Gastroesophageal sphincter (tissue), 3 donors: ENCODE measurements around the gene SLC7A6.

Experiments used
- CTCF ChIP-seq, 4 experiments: fragments of 200-600 bp in 2 of 4; fragments of 450-650 bp in 2 of 4; sonication (generic) in 1 of 4; IDR thresholded peaks; one replicate each; pipeline ENCODE4 v1.5.1; 2017 to 2019; ENCODE audit warnings: antibody characterized with exemption in 4 of 4, mild to moderate bottlenecking in 2 of 4, moderate library complexity in 2 of 4
- POLR2AphosphoS5 ChIP-seq: sonication (generic); formaldehyde crosslinking; IDR thresholded peaks from one replicate; pipeline ENCODE4 v1.6.1; 2017; ENCODE audit warnings: antibody characterized with exemption

- TF ChIP-seq CTCF (IDR thresholded peaks at IDR 0.05) (no peak), POLR2AphosphoS5 (no peak)
Observed at GRCh38 chr16:68236826-68237242, 27.5 kb upstream of the SLC7A6 start.
